DOHH2 (cell line): ENCODE results near the gene SATB1.

Experiments
- H3F3A ChIP-seq: fragments of 200-600 bp; sonication (generic), shearing (Covaris generic); 2 replicates; pipeline ENCODE4 v1.6.0; 2016; ENCODE audit warnings: antibody characterized with exemption, mild to moderate bottlenecking; ENCODE audit not compliant: control insufficient read depth, insufficient read depth
- H3K27ac ChIP-seq: fragments of 200-600 bp; sonication (generic); 2 replicates; pipeline ENCODE4 v1.5.1; 2014; ENCODE audit warnings: low read depth, mild to moderate bottlenecking, low read length, moderate library complexity
- H3K27me3 ChIP-seq: fragments of 200-600 bp; sonication (generic); 2 replicates; pipeline ENCODE4 v1.6.1; 2014; ENCODE audit warnings: mild to moderate bottlenecking, low read length, mixed read lengths; ENCODE audit not compliant: control insufficient read depth
- H3K36me3 ChIP-seq: fragments of 200-600 bp; sonication (generic); 2 replicates; pipeline ENCODE4 v1.6.1; 2014; ENCODE audit warnings: mild to moderate bottlenecking, low read length, moderate library complexity, mixed read lengths; ENCODE audit not compliant: control insufficient read depth
- H3K4me1 ChIP-seq: fragments of 200-600 bp; sonication (generic); 2 replicates; pipeline ENCODE4 v1.6.1; 2014; ENCODE audit warnings: mild to moderate bottlenecking, low read length, mixed read lengths; ENCODE audit not compliant: control insufficient read depth
- H3K4me2 ChIP-seq: fragments of 200-600 bp; sonication (generic); 2 replicates; pipeline ENCODE4 v1.6.0; 2014; ENCODE audit warnings: mild to moderate bottlenecking, low read length, moderate library complexity
- H3K4me3 ChIP-seq: fragments of 200-600 bp; sonication (generic); 2 replicates; pipeline ENCODE4 v1.5.1; 2014; ENCODE audit warnings: mild to moderate bottlenecking, low read length, mixed read lengths
- H3K79me2 ChIP-seq: fragments of 200-600 bp; sonication (generic); 2 replicates; pipeline ENCODE4 v1.6.1; 2014; ENCODE audit warnings: mild to moderate bottlenecking, low read length, mixed read lengths; ENCODE audit not compliant: control insufficient read depth
- H3K9me2 ChIP-seq: fragments of 200-600 bp; sonication (generic); replicated peaks from 2 replicates; pipeline ENCODE4 v1.6.1; 2014; ENCODE audit warnings: mild to moderate bottlenecking, low read length, mixed read lengths; ENCODE audit not compliant: control insufficient read depth
- H3K9me3 ChIP-seq: fragments of 200-600 bp; sonication (generic); 2 replicates; pipeline ENCODE4 v1.6.1; 2014; ENCODE audit warnings: antibody characterized with exemption, low read length, mixed read lengths; ENCODE audit not compliant: control insufficient read depth, insufficient read depth
- H4K20me1 ChIP-seq: fragments of 200-600 bp; sonication (generic); 2 replicates; pipeline ENCODE4 v1.6.0; 2014; ENCODE audit warnings: low read depth, mild to moderate bottlenecking, antibody characterized with exemption, low read length, moderate library complexity; ENCODE audit not compliant: control insufficient read depth, insufficient read depth
- EZH2phosphoT487 ChIP-seq: fragments of 200-600 bp; sonication (generic); IDR thresholded peaks from 2 replicates; pipeline ENCODE4 v1.6.1; 2017; ENCODE audit warnings: borderline replicate concordance, mild to moderate bottlenecking, antibody characterized with exemption, low read length, moderate library complexity, mixed read lengths
- TF ChIP-seq, protein P1 (sequence below): fragments of 200-600 bp; sonication (generic); IDR thresholded peaks from one replicate; pipeline ENCODE4 v1.5.1; 2014; ENCODE audit warnings: antibody characterized with exemption, mild to moderate bottlenecking, low read depth, low read length; ENCODE audit not compliant: poor library complexity, severe bottlenecking

SATB1 gene

DNA sequence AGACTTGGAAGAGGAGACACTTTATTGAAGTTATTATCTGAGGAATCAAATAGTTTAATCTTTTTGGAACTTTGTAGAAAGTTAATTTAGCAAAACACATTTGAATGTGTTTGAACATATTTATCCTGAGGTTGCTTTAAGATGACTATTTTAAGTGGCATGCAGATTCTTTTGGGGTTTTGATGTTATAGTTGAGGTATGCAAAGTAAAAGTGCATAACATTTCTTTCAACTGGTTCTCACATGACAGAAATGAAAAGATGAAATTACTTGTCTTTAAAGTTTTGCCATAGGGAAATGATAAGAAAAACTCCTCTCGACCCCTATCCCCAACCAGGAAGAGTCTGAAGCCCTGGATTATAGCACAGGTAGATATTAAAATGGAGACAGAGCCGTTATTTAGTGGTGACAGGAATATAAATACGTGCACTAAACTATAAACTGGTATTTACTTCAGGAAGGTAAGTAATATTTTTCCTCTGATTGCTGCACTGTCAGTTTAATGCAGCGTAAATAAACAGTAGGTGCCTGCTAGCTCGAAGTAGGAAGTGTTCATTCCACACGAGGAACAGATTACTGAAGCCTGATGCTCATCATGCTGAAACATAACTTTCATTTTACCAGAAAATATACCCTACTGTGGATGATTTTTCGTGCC, 15.1 kb upstream of the SATB1 start:
- H3K79me2 ChIP-seq = no peaks in the 10 kb centered on the region
- peaks cover 5% of the 10 kb centered on the region; the same call in 1 of the 2 replicates for H3F3A ChIP-seq
- H3K4me1 ChIP-seq = peaks cover 40% of the 10 kb centered on the region
- peaks cover 63% of the 10 kb centered on the region for H3K27me3 ChIP-seq
- no peak overlapping the region for H3K27ac ChIP-seq
- no peaks in the 10 kb centered on the region for H3K36me3 ChIP-seq
- H3K9me2 ChIP-seq = no peaks in the 10 kb centered on the region
- H4K20me1 ChIP-seq = 0 out of 2 replicates have a peak, but pooled peaks cover 3% of the 10 kb centered on the region
- H3K4me3 ChIP-seq = peak overlapping the region; percentile 5; the same call in 1 of the 2 replicates
- TF ChIP-seq EZH2phosphoT487 = no peak
- TF ChIP-seq, protein P1, sequence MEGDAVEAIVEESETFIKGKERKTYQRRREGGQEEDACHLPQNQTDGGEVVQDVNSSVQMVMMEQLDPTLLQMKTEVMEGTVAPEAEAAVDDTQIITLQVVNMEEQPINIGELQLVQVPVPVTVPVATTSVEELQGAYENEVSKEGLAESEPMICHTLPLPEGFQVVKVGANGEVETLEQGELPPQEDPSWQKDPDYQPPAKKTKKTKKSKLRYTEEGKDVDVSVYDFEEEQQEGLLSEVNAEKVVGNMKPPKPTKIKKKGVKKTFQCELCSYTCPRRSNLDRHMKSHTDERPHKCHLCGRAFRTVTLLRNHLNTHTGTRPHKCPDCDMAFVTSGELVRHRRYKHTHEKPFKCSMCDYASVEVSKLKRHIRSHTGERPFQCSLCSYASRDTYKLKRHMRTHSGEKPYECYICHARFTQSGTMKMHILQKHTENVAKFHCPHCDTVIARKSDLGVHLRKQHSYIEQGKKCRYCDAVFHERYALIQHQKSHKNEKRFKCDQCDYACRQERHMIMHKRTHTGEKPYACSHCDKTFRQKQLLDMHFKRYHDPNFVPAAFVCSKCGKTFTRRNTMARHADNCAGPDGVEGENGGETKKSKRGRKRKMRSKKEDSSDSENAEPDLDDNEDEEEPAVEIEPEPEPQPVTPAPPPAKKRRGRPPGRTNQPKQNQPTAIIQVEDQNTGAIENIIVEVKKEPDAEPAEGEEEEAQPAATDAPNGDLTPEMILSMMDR = no peak
- peak overlapping the region; percentile 38 for H3K4me2 ChIP-seq
- no peaks in the 10 kb centered on the region for H3K9me3 ChIP-seq

DNA sequence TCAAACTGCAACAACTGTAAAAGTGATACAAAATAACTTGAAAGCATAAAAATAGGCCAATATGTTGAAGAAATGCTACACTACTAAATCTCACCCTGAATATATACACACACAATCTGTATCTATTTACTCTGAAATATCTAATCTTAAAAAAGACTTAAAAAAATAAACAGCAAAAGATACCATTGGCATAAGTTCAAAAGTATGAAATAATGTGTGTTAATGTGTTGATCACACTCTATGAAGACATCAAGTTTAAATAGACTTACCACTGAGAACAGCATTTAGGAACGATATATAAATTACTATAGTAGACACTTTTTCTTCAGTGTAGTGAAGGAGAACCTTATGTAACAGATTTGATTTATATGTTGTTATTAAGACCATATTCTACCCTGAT, 14.1 kb upstream of the SATB1 start:
- TF ChIP-seq, protein P1 = no peak
- TF ChIP-seq EZH2phosphoT487 = no peak
- Histone ChIP-seq H3K4me2 (no peak overlapping the region), H3K27me3 (peaks cover 60% of the 10 kb centered on the region), H3K9me2 (no peaks in the 10 kb centered on the region), H3K4me3 (no peak overlapping the region), H3K79me2 (no peaks in the 10 kb centered on the region), H3K27ac (no peak overlapping the region), H4K20me1 (0 out of 2 replicates have a peak, but pooled peaks cover 3% of the 10 kb centered on the region), H3F3A (peaks cover 5% of the 10 kb centered on the region; the same call in 1 of the 2 replicates), H3K36me3 (no peaks in the 10 kb centered on the region), H3K9me3 (no peaks in the 10 kb centered on the region), H3K4me1 (peaks cover 38% of the 10 kb centered on the region)

GRCh38 chr3:18438586-18438985, 13.4 kb upstream of the SATB1 start:
- Histone ChIP-seq H3K79me2 (no peaks in the 10 kb centered on the region), H3K27ac (no peak overlapping the region), H3K27me3 (peaks cover 53% of the 10 kb centered on the region), H3K4me3 (no peak overlapping the region), H4K20me1 (0 out of 2 replicates have a peak, but pooled peaks cover 3% of the 10 kb centered on the region), H3K36me3 (no peaks in the 10 kb centered on the region), H3K4me1 (peaks cover 31% of the 10 kb centered on the region), H3K9me3 (no peaks in the 10 kb centered on the region), H3K9me2 (no peaks in the 10 kb centered on the region), H3K4me2 (no peak overlapping the region), H3F3A (peaks cover 5% of the 10 kb centered on the region; the same call in 1 of the 2 replicates)
- TF ChIP-seq EZH2phosphoT487 = no peak
- TF ChIP-seq, protein P1 = no peak
